Erythroblast (primary cell): ENCODE results near the gene AGAP1.

Source experiments
- GATA1 ChIP-seq: IDR thresholded peaks from 2 replicates; pipeline ENCODE4 v1.6.1; 2011; ENCODE audit warnings: low read depth, mild to moderate bottlenecking, control low read depth, low read length, moderate library complexity
- POLR2A ChIP-seq: IDR thresholded peaks from 2 replicates; pipeline ENCODE4 v1.6.1; 2011; ENCODE audit warnings: mild to moderate bottlenecking, low read length

DNA sequence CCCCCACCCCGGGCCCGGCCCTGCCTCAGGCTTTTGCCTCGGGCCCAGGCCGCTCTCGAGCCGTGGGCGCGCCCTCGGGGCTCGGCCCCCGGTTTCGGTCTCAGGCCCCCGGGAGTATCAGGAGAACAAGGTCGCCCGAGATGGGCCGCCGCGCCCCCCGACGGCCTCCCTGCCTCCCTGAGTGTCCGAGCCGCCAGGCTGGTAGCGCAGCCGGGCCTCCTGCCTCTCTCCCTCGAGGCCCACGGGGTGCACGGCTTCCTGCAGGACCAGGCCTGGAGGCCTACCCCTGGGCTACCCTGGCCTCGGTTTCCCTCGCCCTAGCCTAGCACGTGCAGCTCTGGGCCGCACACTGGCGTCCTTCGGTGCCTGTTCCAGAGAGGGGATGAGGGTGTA is 665.9 kb downstream of the AGAP1 start:
- TF ChIP-seq POLR2A (no peak), GATA1 (no peak)
